ENCODE results near the gene NUP210L. TPM values are rescaled to one million over a fixed set of nuclear protein-coding genes. Genes with fewer than 3 reads are reported as not detected.
"Not testable (repeated sequence)": the region's sequence is repeated elsewhere in the genome, so short reads cannot be mapped to it uniquely, and the experiment has no call there.

NUP210L gene
- total and polyA plus RNA-seq, 2 experiments from 2014 or later = 0.10 TPM; not detected in 1

DNA sequence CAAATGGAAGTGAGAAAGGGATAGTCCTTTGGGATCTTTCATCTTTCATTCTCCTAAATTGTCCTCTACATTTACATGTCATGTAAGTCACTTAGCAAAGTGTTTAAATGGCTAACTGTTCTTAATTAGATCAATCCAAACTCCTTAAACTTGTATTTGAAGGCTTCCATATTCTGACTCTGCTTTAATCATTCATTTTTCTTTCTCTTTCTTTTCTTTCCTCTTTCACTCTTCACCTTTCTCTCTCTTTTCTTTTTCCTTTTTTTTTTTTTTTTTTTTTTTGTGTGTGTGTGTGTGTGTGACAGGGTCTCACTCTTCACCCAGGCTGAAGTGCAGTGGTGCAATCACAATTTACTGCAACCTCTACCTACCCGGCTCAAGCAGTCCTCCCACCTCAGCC, 92.6 kb downstream of the NUP210L start:
- no peaks in the 10 kb centered on the region for H3K9me2 ChIP-seq (ENCODE audit: insufficient read depth)
- peaks cover 4% of the 10 kb centered on the region for H3K27me3 Mint-ChIP-seq (ENCODE audit: insufficient read depth, low read depth, poor library complexity)
- H2AFZ ChIP-seq = no peak overlapping the region
- H3K4me1 ChIP-seq (ENCODE audit: insufficient read depth) = no peaks in the 10 kb centered on the region
- no peaks in the 10 kb centered on the region for H3K36me3 ChIP-seq (ENCODE audit: insufficient read depth)
- no peaks in the 10 kb centered on the region for H3F3A ChIP-seq (replicated peaks; ENCODE audit: low read depth)
- H3K9me3 Mint-ChIP-seq = no peaks in the 10 kb centered on the region
- DNase-seq (ENCODE audit: low spot score) (no peak), ATAC-seq (no peak)
- H3K27ac Mint-ChIP-seq = no peak overlapping the region
- H3K36me3 Mint-ChIP-seq (ENCODE audit: low read depth) = no peaks in the 10 kb centered on the region
- no peaks in the 10 kb centered on the region for H3K27me3 ChIP-seq (ENCODE audit: insufficient read depth)
- H3K27ac ChIP-seq (ENCODE audit: low read depth) = no peak overlapping the region
- no peaks in the 10 kb centered on the region for H4K20me1 ChIP-seq (replicated peaks; ENCODE audit: insufficient read depth)
- H3K4me2 ChIP-seq = no peak overlapping the region
- H3K4me3 ChIP-seq = no peak overlapping the region
- H3K4me3 Mint-ChIP-seq = no peak overlapping the region
- TF ChIP-seq, protein P1, sequence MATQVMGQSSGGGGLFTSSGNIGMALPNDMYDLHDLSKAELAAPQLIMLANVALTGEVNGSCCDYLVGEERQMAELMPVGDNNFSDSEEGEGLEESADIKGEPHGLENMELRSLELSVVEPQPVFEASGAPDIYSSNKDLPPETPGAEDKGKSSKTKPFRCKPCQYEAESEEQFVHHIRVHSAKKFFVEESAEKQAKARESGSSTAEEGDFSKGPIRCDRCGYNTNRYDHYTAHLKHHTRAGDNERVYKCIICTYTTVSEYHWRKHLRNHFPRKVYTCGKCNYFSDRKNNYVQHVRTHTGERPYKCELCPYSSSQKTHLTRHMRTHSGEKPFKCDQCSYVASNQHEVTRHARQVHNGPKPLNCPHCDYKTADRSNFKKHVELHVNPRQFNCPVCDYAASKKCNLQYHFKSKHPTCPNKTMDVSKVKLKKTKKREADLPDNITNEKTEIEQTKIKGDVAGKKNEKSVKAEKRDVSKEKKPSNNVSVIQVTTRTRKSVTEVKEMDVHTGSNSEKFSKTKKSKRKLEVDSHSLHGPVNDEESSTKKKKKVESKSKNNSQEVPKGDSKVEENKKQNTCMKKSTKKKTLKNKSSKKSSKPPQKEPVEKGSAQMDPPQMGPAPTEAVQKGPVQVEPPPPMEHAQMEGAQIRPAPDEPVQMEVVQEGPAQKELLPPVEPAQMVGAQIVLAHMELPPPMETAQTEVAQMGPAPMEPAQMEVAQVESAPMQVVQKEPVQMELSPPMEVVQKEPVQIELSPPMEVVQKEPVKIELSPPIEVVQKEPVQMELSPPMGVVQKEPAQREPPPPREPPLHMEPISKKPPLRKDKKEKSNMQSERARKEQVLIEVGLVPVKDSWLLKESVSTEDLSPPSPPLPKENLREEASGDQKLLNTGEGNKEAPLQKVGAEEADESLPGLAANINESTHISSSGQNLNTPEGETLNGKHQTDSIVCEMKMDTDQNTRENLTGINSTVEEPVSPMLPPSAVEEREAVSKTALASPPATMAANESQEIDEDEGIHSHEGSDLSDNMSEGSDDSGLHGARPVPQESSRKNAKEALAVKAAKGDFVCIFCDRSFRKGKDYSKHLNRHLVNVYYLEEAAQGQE (IDR thresholded peaks at IDR 0.05; ENCODE audit: unreplicated experiment) = no peak
- no peaks in the 10 kb centered on the region for H3K79me2 ChIP-seq (replicated peaks; ENCODE audit: insufficient read depth)
- no peaks in the 10 kb centered on the region for H3K4me1 Mint-ChIP-seq

DNA sequence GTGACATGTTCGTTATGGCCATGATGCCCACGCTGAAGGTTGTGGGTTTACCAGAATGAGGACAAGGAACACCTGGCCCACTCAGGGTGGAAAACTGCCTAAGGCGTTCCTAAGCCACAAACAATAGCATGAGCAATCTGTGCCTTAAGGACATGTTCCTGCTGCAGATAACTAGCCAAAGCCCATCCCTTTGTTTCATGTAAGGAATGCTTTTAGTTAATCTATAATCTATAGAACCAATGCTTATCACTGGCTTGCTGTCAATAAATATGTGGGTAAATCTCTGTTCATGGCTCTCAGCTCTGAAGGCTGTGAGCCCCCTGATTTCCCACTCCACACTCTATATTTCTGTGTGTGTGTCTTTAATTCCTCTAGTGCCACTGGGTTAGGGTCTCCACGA, 107.4 kb downstream of the NUP210L start:
- not testable (repeated sequence) for H4K20me1 ChIP-seq (replicated peaks; ENCODE audit: insufficient read depth); H3K79me2 ChIP-seq (replicated peaks; ENCODE audit: insufficient read depth); H3K27ac ChIP-seq (ENCODE audit: low read depth); H3K36me3 Mint-ChIP-seq (ENCODE audit: low read depth); H3K9me2 ChIP-seq (ENCODE audit: insufficient read depth); H3F3A ChIP-seq (replicated peaks; ENCODE audit: low read depth); H3K27ac Mint-ChIP-seq; H3K4me3 ChIP-seq; H3K4me2 ChIP-seq; H3K27me3 Mint-ChIP-seq (ENCODE audit: insufficient read depth, low read depth, poor library complexity); H3K4me3 Mint-ChIP-seq; DNase-seq (ENCODE audit: low spot score); H3K36me3 ChIP-seq (ENCODE audit: insufficient read depth); H3K27me3 ChIP-seq (ENCODE audit: insufficient read depth); H3K4me1 ChIP-seq (ENCODE audit: insufficient read depth); H2AFZ ChIP-seq; ATAC-seq; H3K4me1 Mint-ChIP-seq
- H3K9me3 Mint-ChIP-seq = peaks cover 30% of the 10 kb centered on the region

DNA sequence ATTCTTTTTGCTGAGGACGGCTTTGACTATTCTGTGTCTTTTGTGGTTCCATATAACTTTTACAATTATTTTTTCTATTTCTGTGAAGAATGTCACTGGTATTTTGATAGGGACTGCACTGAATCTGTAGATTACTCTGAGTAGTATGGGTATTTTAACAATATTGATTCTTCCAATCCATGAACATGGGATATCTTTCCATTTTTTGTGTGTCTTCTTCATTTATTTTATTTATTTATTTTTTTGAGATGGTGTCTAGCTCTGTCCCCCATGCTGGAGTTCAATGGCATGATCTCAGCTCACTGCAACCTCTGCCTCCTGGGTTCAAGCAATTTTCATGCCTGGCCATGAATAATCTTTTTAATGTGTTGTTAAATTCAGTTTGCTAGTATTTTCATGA, 121.2 kb downstream of the NUP210L start:
- not testable (repeated sequence) for H3K4me2 ChIP-seq; H3K36me3 Mint-ChIP-seq (ENCODE audit: low read depth); H3K9me3 Mint-ChIP-seq; H2AFZ ChIP-seq; H3K27me3 Mint-ChIP-seq (ENCODE audit: insufficient read depth, low read depth, poor library complexity); H3K27ac ChIP-seq (ENCODE audit: low read depth); DNase-seq (ENCODE audit: low spot score); H3K4me1 Mint-ChIP-seq; ATAC-seq; H3F3A ChIP-seq (replicated peaks; ENCODE audit: low read depth); H3K79me2 ChIP-seq (replicated peaks; ENCODE audit: insufficient read depth); H4K20me1 ChIP-seq (replicated peaks; ENCODE audit: insufficient read depth); H3K9me2 ChIP-seq (ENCODE audit: insufficient read depth); H3K4me3 Mint-ChIP-seq; H3K27ac Mint-ChIP-seq; H3K4me3 ChIP-seq; H3K36me3 ChIP-seq (ENCODE audit: insufficient read depth); H3K4me1 ChIP-seq (ENCODE audit: insufficient read depth); H3K27me3 ChIP-seq (ENCODE audit: insufficient read depth)

DNA sequence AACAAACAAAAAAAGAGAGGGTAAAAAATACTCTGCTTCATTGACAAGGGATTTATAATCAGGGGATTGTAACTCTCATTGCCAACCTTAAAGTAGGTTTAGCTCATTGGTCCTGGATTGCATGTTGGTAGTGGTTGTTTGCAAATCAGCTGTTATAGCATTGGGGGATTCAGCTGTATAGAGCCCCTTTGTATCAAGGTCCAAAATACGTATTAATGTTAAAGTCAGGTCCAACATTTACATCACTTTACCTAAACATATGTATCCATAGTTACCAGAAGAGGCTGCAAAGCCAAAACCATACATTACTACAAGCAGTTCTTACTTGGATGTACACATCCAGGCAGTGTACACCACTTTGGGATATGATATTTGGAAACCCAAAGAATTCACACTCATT, 134.9 kb downstream of the NUP210L start:
- Histone ChIP-seq H3K27me3 (ENCODE audit: insufficient read depth) (no peaks in the 10 kb centered on the region), H3K9me2 (ENCODE audit: insufficient read depth) (no peaks in the 10 kb centered on the region), H3F3A (replicated peaks; ENCODE audit: low read depth) (no peaks in the 10 kb centered on the region), H3K4me1 (ENCODE audit: insufficient read depth) (no peaks in the 10 kb centered on the region), H2AFZ (no peak overlapping the region), H3K79me2 (replicated peaks; ENCODE audit: insufficient read depth) (no peaks in the 10 kb centered on the region), H3K36me3 (ENCODE audit: insufficient read depth) (no peaks in the 10 kb centered on the region), H3K27ac (ENCODE audit: low read depth) (no peak overlapping the region), H3K4me2 (no peak overlapping the region), H3K4me3 (no peak overlapping the region), H4K20me1 (replicated peaks; ENCODE audit: insufficient read depth) (no peaks in the 10 kb centered on the region)
- peaks cover 5% of the 10 kb centered on the region for H3K27me3 Mint-ChIP-seq (ENCODE audit: insufficient read depth, low read depth, poor library complexity)
- H3K36me3 Mint-ChIP-seq (ENCODE audit: low read depth) = no peaks in the 10 kb centered on the region
- no peak for ATAC-seq
- no peak overlapping the region for H3K27ac Mint-ChIP-seq
- H3K9me3 Mint-ChIP-seq = no peaks in the 10 kb centered on the region; the same call in 2 of the 3 replicates
- H3K4me1 Mint-ChIP-seq = no peaks in the 10 kb centered on the region
- H3K4me3 Mint-ChIP-seq = no peak overlapping the region
- no peak for DNase-seq (ENCODE audit: low spot score)
- TF ChIP-seq EZH2phosphoT487 (IDR thresholded peaks at IDR 0.05; ENCODE audit: unreplicated experiment) = no peak
- no peak for TF ChIP-seq STAT1 (IDR thresholded peaks at IDR 0.05; ENCODE audit: unreplicated experiment)
- no peak for TF ChIP-seq JUNB (IDR thresholded peaks at IDR 0.05; ENCODE audit: unreplicated experiment)
